Vagina (tissue), 2 donors: ENCODE measurements around the gene TBC1D14.

Source experiments
- CTCF ChIP-seq, 3 experiments: fragments of 450-650 bp in 2 of 3; fragments of 200-600 bp in 1 of 3; sonication (generic) in 1 of 3; IDR thresholded peaks; one replicate each; pipeline ENCODE4 v1.5.1; 2017 to 2019; ENCODE audit warnings: antibody characterized with exemption in 3 of 3, mild to moderate bottlenecking in 2 of 3, moderate library complexity in 2 of 3
- POLR2A ChIP-seq, 2 donors: fragments of 450-650 bp; IDR thresholded peaks; one replicate each; pipeline ENCODE4 v1.6.1; 2017; ENCODE audit warnings: antibody characterized with exemption in 2 of 2, mild to moderate bottlenecking in 2 of 2, moderate library complexity in 2 of 2
- POLR2AphosphoS5 ChIP-seq, 2 donors: sonication (generic); formaldehyde crosslinking; IDR thresholded peaks; one replicate each; pipeline ENCODE4 v1.9.0; 2017; ENCODE audit warnings: antibody characterized with exemption in 2 of 2, mild to moderate bottlenecking in 2 of 2, low read depth in 1 of 2; ENCODE audit not compliant: insufficient read depth in 1 of 2

- TF ChIP-seq POLR2A (IDR thresholded peaks at IDR 0.05) (no peak), CTCF (IDR thresholded peaks at IDR 0.05) (no peak), POLR2AphosphoS5 (IDR thresholded peaks at IDR 0.05; ENCODE audit: insufficient read depth in 1 of 2, low read depth in 1 of 2) (no peak)
Measured at GRCh38 chr4:6938237-6938636, 28.6 kb downstream of the TBC1D14 start.
